GM19238 (cell line): ENCODE results near the gene CDC37.
"Not testable (repeated sequence)": the region's sequence is repeated elsewhere in the genome, so short reads cannot be mapped to it uniquely, and the experiment has no call there.

Experiments
- DNase-seq: peaks from one replicate; pipeline ENCODE4 v3.0.0; 2011; ENCODE audit warnings: low spot score; ENCODE audit not compliant: insufficient read length

CDC37 gene

DNA sequence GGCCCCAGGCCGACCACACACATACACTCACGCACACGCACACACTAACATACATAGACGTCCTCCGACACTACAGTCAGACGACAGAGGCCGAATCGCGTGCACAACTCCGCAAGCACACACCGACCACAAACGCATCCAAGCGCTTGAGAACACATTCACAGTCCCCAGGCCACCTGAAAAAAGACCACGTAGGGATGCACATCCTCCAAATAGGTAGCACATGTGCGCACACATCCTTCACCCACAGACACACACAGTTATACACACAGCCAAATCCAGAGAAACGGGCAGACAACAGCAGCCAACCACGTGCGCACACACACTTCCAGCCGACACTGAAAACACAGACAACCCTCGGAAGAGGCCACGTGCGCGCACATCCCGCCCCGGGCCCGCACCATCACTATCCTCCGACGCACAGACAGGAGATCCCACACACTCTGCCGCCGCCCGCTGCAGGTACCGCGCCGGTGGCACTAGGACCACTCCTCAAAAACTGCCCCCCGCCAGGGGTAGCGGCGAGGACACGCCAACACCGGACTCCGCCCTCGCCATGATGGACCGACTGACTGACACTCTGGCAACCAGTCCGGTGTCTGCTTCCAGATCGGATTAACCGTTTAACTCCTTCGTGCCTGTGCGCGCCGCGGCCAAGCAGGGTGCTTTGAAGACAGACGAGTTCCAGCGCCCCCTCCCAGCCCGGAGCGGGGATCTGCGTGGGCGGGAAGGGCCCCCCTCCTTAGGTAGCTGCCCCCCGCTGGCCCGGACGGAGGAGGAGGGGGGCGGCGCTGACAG, 16.5 kb upstream of the CDC37 start:
- no peak for DNase-seq

DNA sequence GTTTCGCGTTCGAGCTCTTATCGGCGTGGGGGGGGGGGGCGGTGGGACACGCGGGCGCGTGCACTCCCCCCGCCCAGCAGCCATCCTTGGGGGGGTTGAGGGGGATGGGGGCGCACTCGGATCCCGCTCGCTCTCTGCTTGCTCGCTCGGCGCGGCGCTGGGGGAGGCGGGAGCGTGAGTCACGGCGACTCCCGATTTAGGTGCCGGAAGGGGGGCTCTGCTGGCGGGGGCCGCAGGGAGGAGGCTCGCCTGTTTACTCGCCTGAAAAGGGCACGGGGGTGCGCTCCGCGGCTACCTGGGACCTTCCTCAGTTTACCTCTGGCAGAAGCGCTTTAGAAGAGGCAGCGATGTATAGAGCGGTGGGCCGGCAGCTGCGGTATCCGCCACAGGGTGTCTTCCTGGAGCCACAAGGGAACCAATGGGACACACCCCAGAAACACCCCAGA, 15.9 kb upstream of the CDC37 start:
- DNase-seq: no peak

- no peak for DNase-seq
Measured at GRCh38 chr19:10418485-10419199, 15.3 kb upstream of the CDC37 start.

GRCh38 chr19:10418235-10418484, 14.8 kb upstream of the CDC37 start:
- no peak for DNase-seq

DNA sequence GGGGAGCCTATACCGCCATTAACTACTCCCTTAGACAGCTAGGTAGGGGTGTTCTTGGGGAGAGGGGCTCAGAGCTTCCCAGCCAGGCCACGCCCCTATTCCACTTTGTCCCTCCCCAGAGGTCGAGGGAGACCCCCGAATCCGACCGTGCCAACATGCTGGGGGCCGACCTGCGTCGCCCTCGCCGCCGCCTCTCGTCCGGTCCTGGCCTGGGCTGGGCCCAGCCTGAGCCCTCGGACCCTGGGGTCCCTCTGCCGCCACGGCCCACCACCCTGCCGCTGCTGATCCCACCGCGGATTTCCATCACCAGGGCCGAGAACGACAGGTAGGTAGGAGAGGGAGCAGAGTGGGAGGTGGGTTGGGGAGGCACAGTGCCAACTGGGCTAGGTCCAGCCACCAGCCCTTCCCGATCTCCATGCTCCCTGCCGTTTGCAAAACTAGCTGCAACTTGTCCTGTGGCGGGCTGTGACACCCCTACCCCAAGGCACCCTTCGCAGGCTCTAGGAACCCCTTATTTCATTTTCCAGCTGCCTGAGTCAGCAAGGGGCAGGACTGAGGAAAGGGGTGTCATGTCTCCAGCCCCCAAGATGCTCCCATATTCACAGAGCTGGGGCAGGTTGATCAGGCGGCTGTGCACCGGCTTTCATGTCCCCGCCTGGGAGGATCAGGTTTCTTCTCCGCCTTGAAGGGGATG, 14.3 kb upstream of the CDC37 start:
- no peak for DNase-seq

DNA sequence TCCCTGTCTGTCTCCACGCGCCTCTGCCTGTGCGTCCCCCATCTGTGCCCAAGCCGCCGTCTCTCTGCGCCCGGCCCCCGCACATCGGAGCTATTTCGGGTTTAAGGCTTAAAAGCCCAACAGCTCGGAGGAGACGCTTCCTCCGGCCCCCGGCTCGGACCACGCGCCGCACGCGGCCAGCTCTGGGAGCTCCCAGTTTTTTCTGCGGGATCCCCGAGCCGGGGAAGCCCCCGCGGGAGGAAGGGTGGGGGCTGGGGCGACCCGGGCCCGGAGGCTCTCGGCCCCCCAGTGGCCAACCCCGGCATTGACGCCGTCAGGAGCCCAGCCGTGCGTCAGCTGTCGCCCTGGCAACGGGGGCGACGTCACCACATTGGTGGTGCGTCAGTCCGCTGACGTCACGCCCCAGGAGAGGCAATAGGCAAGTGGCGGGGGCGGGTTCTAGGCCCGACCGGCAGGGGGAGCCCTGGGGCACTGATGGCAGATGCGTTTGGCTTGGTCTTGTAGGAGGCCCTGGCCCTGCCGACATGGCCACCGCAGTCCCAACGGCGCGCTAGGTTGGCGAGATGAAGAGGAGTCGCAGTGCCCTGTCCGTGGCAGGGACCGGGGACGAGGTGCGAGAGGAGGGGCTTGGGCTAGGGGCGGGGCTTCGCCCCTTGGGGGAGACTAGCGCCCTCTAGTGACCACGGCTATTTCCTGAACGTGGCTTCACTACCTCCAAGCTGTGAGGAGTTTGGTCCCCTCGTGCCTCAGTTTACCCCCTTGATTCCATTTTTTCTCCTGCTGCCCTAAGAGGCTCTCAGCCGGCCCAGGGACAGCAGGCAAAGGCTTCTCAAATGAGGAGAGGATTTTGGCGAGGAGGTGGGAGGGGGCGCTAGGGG, 13.3 kb upstream of the CDC37 start:
- DNase-seq: peak; percentile 85

- DNase-seq: no peak
Measured at GRCh38 chr19:10416083-10416379, 12.7 kb upstream of the CDC37 start.

DNA sequence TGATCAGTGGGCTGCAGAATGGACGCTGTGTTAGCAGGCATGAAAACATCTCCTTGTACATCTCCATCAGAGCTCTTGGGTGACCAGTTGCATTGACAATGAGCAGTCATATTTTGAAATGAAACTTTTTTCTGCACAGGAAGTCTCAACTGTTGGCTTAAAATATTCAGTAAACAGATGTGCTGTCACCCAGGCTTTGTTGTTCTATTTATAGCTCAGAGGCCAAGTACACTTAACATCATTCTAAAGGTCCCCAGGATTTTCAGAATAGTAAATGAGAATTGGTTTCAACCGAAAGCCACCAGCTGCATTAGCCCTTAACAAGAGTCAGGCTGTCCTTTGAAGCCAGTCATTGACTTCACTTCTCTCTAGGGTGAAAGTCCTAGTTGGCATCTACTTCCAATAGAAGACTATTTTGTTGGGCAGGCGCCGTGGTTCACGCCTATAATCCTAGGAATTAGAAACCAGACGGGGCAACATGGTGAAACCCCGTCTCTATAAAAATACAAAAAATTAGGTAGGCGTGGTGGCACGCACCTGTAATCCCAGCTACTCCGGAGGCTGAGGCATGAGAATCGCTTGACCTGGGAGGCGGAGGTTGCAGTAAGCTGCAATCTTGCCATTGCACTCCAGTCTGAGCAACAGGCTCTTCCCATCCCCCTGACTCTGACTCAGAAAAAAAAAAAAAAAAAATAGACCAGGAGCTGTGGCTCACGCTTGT, 9.1 kb upstream of the CDC37 start:
- DNase-seq: no peak

- DNase-seq: not testable (repeated sequence)
Measured at GRCh38 chr19:10411224-10411623, 7.9 kb upstream of the CDC37 start.

- DNase-seq: no peak
Measured at GRCh38 chr19:10408511-10409283, 5.4 kb upstream of the CDC37 start.

DNA sequence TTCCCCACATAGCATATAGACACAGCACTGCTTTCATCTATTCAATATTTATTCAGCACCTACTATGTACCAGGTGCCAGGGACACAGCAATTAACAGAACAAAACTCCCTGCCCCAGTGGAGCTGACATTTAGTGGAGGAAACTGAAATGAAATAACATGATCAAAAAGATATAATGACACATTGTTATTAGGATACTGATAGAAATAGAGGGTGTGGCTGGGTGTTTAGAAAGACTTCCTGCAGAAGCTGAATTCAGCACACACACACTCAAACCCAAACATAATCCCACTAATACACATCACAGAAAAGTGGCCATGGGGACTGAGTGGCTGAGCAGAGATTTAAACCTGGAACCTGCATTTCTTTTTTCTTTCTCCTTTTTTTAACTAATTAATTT, 3.8 kb upstream of the CDC37 start:
- no peak for DNase-seq

GRCh38 chr19:10406191-10406590, 2.8 kb upstream of the CDC37 start:
- DNase-seq: no peak

GRCh38 chr19:10404888-10405820, 1.8 kb upstream of the CDC37 start:
- DNase-seq: no peak

GRCh38 chr19:10402441-10403038, 802 bp downstream of the CDC37 start:
- DNase-seq: no peak

DNA sequence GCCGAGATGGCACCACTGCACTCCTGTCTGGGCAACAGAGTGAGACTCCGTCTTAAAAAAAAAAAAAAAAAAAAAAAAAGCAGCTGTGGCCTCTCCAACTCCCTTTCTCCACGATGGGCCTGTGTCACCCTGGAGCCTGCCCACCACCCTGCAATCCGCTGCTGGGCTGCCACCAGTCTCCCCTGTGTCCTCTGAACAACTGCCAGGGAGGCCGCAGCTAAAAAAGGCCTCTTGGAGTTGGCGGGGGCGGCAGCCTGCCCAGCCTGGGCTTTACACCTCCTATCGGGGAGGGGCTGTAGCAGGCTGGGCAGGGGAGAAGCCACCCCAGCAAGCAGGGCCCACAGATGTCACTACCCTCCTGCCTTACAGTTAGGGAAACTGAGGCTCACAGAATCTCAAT, 3.5 kb downstream of the CDC37 start:
- no peak for DNase-seq

- not testable (repeated sequence) for DNase-seq
Measured at GRCh38 chr19:10399340-10399739, 4.0 kb downstream of the CDC37 start.

DNA sequence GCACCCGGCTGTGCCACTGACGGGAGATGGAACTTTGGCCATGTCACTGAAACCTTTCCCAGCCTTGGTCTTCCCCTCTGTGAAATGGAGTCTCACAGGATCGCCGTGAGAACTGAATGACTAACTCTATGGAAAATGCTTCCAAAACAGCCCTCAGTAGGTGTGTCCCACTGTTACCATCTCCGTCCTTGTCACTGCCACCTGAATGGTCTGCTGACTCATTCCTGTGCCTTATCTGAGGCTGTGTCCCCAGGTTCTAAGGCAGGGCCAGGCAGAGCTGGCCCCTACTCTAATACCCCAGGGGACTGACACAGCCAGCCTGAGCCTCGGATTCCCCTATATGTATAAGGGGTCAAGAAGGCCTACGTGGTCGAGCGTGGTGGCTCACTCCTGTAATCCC, 4.5 kb downstream of the CDC37 start:
- DNase-seq: no peak

DNA sequence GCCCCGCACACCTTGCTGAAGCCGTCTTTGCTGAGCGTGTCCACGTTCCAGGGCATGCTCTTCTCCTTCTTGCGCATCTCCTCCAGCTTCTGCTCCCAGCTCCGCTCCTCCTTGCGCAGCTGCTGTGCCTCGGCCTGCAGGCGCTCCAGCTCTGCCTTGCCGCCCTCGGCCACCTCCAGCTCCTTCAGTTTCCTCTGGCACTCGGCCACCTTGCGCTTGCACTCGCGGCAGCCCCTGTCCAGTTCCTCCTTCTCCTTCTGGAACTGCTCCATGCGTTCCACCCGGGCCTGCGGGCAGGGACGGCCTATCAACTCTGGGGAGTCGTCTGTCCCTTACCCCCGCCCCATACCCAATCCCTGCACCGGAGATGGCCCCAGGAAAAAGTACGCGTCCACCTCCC, 7.4 kb downstream of the CDC37 start:
- no peak for DNase-seq

DNA sequence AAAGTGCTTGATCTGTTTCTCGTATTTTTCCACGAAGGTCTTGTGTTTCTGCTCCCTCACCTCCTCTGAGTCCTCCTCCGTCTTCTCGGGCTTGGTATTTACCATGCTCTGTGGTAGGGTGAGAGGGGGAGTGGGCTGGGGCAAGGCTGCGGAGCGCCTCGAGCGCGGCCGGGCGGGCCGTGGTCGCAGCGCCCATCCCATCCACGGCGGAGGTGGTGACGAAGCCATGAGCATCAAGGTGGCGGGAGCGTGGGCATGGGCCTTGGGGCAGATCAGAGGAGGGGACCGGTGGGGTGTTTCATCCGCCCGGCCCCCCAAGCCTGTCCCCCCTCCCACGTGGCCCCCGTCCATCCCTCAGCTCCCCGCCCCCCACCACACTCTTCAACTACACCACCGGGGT, 7.9 kb downstream of the CDC37 start:
- no peak for DNase-seq
